ENCODE data around the gene ZKSCAN8. TPM values are rescaled to one million over a fixed set of nuclear protein-coding genes. Genes with fewer than 3 reads are reported as not detected.

Gene ZKSCAN8
- polyA plus RNA-seq, 1 donor from 2014 or later: 0.85 TPM

- no peaks in the 10 kb centered on the region for H3K27me3 Mint-ChIP-seq
- H3K36me3 Mint-ChIP-seq: peaks cover 21% of the 10 kb centered on the region
- H3K4me3 Mint-ChIP-seq: no peak overlapping the region
- H3K27ac Mint-ChIP-seq: no peak overlapping the region
- peaks cover 7 to 13% (median 12%) of the 10 kb centered on the region in 3 donors for H3K4me1 Mint-ChIP-seq
- H3K9me3 Mint-ChIP-seq: peaks cover 0 to 22% (median 5%) of the 10 kb centered on the region in 3 donors
Measured at GRCh38 chr6:28159029-28159607, 17.4 kb downstream of the ZKSCAN8 start.

- Mint-ChIP-seq H3K27me3 (no peaks in the 10 kb centered on the region), H3K4me3 (peak overlapping the region in 1 of 4 donors; percentile 46), H3K4me1 (peaks cover 7 to 13% (median 12%) of the 10 kb centered on the region in 3 donors), H3K9me3 (peaks cover 1 to 22% (median 5%) of the 10 kb centered on the region in 3 donors), H3K36me3 (peaks cover 16% of the 10 kb centered on the region), H3K27ac (peak overlapping the region in 1 of 3 donors; percentile 32)
Measured at GRCh38 chr6:28160233-28160632, 18.6 kb downstream of the ZKSCAN8 start.

GRCh38 chr6:28161410-28162079 is 19.9 kb downstream of the ZKSCAN8 start:
- Mint-ChIP-seq H3K36me3 (peaks cover 22% of the 10 kb centered on the region), H3K4me3 (peak overlapping the region; percentile 29 to 93 (median 80)), H3K9me3 (peaks cover 3 to 22% (median 5%) of the 10 kb centered on the region in 3 donors), H3K27me3 (no peaks in the 10 kb centered on the region), H3K27ac (peak overlapping the region; percentile 5 to 81 (median 8)), H3K4me1 (peaks cover 7 to 13% (median 12%) of the 10 kb centered on the region in 3 donors)

- Mint-ChIP-seq H3K27me3 (no peaks in the 10 kb centered on the region), H3K4me3 (no peak overlapping the region), H3K9me3 (peaks cover 2 to 10% (median 3%) of the 10 kb centered on the region in 3 donors), H3K4me1 (peaks cover 7 to 13% (median 12%) of the 10 kb centered on the region in 3 donors), H3K36me3 (peaks cover 18% of the 10 kb centered on the region), H3K27ac (peak overlapping the region in 1 of 3 donors; percentile 16)
Measured at GRCh38 chr6:28165563-28165962, 23.9 kb downstream of the ZKSCAN8 start.

- Mint-ChIP-seq H3K27me3 (no peaks in the 10 kb centered on the region), H3K36me3 (peaks cover 21% of the 10 kb centered on the region), H3K27ac (no peak overlapping the region), H3K9me3 (peaks cover 2 to 4% (median 3%) of the 10 kb centered on the region in 3 donors), H3K4me3 (no peak overlapping the region), H3K4me1 (peaks cover 0 to 4% (median 2%) of the 10 kb centered on the region in 3 donors)
Measured at GRCh38 chr6:28167068-28167467, 25.4 kb downstream of the ZKSCAN8 start.

- H3K4me3 Mint-ChIP-seq: no peak overlapping the region
- H3K27ac Mint-ChIP-seq: no peak overlapping the region
- no peaks in the 10 kb centered on the region for H3K4me1 Mint-ChIP-seq
- peaks cover 17% of the 10 kb centered on the region for H3K36me3 Mint-ChIP-seq
- H3K27me3 Mint-ChIP-seq: no peaks in the 10 kb centered on the region
- H3K9me3 Mint-ChIP-seq: peaks cover 0 to 3% (median 2%) of the 10 kb centered on the region in 3 donors
Measured at GRCh38 chr6:28167926-28168325, 26.2 kb downstream of the ZKSCAN8 start.

- peaks cover 0 to 2% (median 0%) of the 10 kb centered on the region in 3 donors for H3K9me3 Mint-ChIP-seq
- peaks cover 6% of the 10 kb centered on the region for H3K27me3 Mint-ChIP-seq
- H3K4me3 Mint-ChIP-seq: no peak overlapping the region
- no peaks in the 10 kb centered on the region for H3K4me1 Mint-ChIP-seq
- peaks cover 12% of the 10 kb centered on the region for H3K36me3 Mint-ChIP-seq
- H3K27ac Mint-ChIP-seq: no peak overlapping the region
Measured at GRCh38 chr6:28171271-28171670, 29.6 kb downstream of the ZKSCAN8 start.

GRCh38 chr6:28172006-28172405 is 30.3 kb downstream of the ZKSCAN8 start:
- no peaks in the 10 kb centered on the region for H3K4me1 Mint-ChIP-seq
- H3K4me3 Mint-ChIP-seq: no peak overlapping the region
- peaks cover 0 to 2% (median 0%) of the 10 kb centered on the region in 3 donors for H3K9me3 Mint-ChIP-seq
- no peak overlapping the region for H3K27ac Mint-ChIP-seq
- peaks cover 6% of the 10 kb centered on the region for H3K36me3 Mint-ChIP-seq
- peaks cover 6% of the 10 kb centered on the region for H3K27me3 Mint-ChIP-seq

- Mint-ChIP-seq H3K4me1 (no peaks in the 10 kb centered on the region), H3K9me3 (peaks cover 0 to 3% (median 2%) of the 10 kb centered on the region in 3 donors), H3K4me3 (no peak overlapping the region), H3K27ac (no peak overlapping the region), H3K36me3 (peaks cover 3% of the 10 kb centered on the region), H3K27me3 (peaks cover 16% of the 10 kb centered on the region)
Measured at GRCh38 chr6:28176373-28176772, 34.7 kb downstream of the ZKSCAN8 start.

- Mint-ChIP-seq H3K27me3 (peaks cover 10% of the 10 kb centered on the region), H3K4me3 (no peak overlapping the region), H3K4me1 (no peaks in the 10 kb centered on the region), H3K9me3 (peaks cover 9 to 24% (median 17%) of the 10 kb centered on the region in 3 donors), H3K27ac (no peak overlapping the region), H3K36me3 (peaks cover 5% of the 10 kb centered on the region)
Measured at GRCh38 chr6:28182255-28182654, 40.6 kb downstream of the ZKSCAN8 start.

- H3K4me1 Mint-ChIP-seq: no peaks in the 10 kb centered on the region
- peaks cover 15 to 42% (median 36%) of the 10 kb centered on the region in 3 donors for H3K9me3 Mint-ChIP-seq
- H3K27ac Mint-ChIP-seq: no peak overlapping the region
Measured at GRCh38 chr6:28188111-28188979, 46.7 kb downstream of the ZKSCAN8 start.

GRCh38 chr6:28200020-28200419 is 58.3 kb downstream of the ZKSCAN8 start:
- Mint-ChIP-seq H3K4me3 (no peak overlapping the region), H3K9me3 (peaks cover 5 to 40% (median 21%) of the 10 kb centered on the region in 3 donors), H3K27ac (no peak overlapping the region), H3K4me1 (peaks cover 0 to 2% (median 2%) of the 10 kb centered on the region in 3 donors), H3K36me3 (peaks cover 2% of the 10 kb centered on the region), H3K27me3 (peaks cover 31% of the 10 kb centered on the region)

More at GRCh38 chr6:28188111-28188979, 46.7 kb downstream of the ZKSCAN8 start:
- Mint-ChIP-seq H3K27me3 (peaks cover 2% of the 10 kb centered on the region), H3K36me3 (peaks cover 6% of the 10 kb centered on the region), H3K4me3 (no peak overlapping the region)

GRCh38 chr6:28203201-28203600 is 61.5 kb downstream of the ZKSCAN8 start:
- H3K27me3 Mint-ChIP-seq: peaks cover 44% of the 10 kb centered on the region
- peaks cover 2% of the 10 kb centered on the region for H3K36me3 Mint-ChIP-seq
- H3K27ac Mint-ChIP-seq: no peak overlapping the region
- no peak overlapping the region for H3K4me3 Mint-ChIP-seq
- peaks cover 4 to 12% (median 5%) of the 10 kb centered on the region in 3 donors for H3K4me1 Mint-ChIP-seq
- H3K9me3 Mint-ChIP-seq: peaks cover 8 to 38% (median 19%) of the 10 kb centered on the region in 3 donors

GRCh38 chr6:28205879-28206278 is 64.2 kb downstream of the ZKSCAN8 start:
- Mint-ChIP-seq H3K9me3 (peaks cover 10 to 27% (median 13%) of the 10 kb centered on the region in 3 donors), H3K36me3 (peaks cover 2% of the 10 kb centered on the region), H3K27me3 (peaks cover 49% of the 10 kb centered on the region), H3K4me3 (no peak overlapping the region), H3K27ac (no peak overlapping the region), H3K4me1 (peaks cover 4 to 14% (median 8%) of the 10 kb centered on the region in 3 donors)

- Mint-ChIP-seq H3K27ac (no peak overlapping the region), H3K27me3 (peaks cover 54% of the 10 kb centered on the region), H3K4me3 (no peak overlapping the region), H3K36me3 (no peaks in the 10 kb centered on the region), H3K4me1 (peaks cover 4 to 14% (median 8%) of the 10 kb centered on the region in 3 donors), H3K9me3 (peaks cover 10 to 27% (median 13%) of the 10 kb centered on the region in 3 donors)
Measured at GRCh38 chr6:28206527-28206926, 64.8 kb downstream of the ZKSCAN8 start.

Measured in IgD-negative memory B cell (primary cell).